HG03095 (cell line): ENCODE measurements around the gene PTCRA.
"Not testable (repeated sequence)": the region's sequence is repeated elsewhere in the genome, so short reads cannot be mapped to it uniquely, and the experiment has no call there.

Experiments
- ATAC-seq: cut with Tn5 transposase; IDR thresholded peaks from one replicate; pipeline ENCODE4 v1.9.1; 2021; ENCODE audit warnings: moderate library complexity; ENCODE audit not compliant: unreplicated experiment

PTCRA gene, protein sequence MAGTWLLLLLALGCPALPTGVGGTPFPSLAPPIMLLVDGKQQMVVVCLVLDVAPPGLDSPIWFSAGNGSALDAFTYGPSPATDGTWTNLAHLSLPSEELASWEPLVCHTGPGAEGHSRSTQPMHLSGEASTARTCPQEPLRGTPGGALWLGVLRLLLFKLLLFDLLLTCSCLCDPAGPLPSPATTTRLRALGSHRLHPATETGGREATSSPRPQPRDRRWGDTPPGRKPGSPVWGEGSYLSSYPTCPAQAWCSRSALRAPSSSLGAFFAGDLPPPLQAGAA

DNA sequence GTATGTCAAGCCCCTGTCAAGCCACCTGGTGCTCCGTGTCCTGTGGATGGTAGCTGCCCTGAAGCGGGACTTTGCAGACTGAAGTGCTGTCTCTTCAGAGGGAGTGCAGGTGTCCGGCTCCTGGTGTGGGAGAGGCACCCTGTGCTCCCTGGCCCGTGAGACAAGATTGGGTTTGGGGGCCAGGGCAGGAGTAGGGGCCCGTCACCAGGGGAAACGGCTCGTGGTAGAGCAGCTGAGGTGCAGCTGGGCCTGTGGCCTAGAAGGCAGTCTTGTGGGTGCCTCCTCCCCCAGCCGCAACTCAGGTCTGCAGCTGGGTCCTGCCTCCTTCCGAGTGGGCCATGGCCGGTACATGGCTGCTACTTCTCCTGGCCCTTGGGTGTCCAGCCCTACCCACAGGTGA is at the start of gene PTCRA:
Gene PTCRA (plus strand): TSS at position 322 of the 400 bp plus-strand sequence. CDS start 17 bp downstream, at position 339.
- no peak for ATAC-seq

DNA sequence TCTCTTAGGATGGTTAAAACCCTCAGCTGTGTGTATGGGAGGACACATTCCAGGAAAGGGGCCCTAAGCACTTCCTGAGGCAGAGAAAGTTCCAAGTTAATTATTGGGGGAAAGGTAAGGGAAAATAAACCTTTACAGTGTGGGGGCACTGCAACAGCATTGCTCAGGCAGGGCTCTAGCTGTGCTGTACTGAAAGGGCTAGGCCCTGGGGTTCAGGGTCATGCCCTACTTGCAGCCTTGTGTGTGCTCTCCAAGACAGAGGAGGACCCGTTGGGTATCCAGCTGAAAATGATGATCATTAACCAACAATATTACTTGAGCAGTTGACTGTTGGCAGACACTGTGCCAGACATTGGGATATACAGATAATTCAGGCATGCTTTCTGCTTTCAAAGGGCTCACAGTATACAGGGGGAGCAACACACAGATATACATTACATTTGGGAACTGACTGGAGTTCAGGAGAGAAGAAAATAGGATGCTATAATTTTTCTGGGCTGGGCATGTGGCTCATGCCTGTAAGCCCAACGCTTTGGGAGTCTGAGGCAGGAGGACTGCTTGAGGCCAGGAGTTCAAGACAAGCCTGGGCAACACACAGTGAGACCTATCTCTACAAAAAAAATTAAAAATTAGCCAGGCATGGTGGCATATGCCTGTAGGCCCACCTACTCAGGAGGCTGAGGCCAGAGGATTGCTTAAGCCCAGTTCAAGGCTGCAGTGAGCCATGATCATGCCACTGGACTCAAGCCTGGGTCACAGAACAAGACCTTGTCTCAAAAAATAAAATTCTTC is 45.5 kb upstream of the PTCRA start:
- no peak for ATAC-seq

DNA sequence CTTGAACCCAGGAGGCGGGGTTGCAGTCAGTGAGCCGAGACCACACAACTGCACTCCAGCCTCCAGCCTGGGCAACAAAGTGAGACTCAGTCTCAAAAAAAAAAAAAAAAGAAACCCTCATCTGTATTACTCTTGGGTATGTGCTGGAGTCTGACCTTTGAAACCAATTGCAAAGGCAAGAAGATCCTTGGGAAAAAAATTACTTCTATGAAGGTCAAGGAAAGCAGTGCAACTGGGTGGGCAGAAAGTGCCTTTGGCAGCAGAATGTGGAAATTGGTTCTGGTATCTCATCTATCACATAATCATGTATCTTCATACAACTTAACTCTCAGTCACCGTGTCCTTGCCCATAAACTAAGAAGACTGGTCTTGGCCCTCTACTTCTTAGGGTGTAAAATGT is 44.1 kb upstream of the PTCRA start:
- ATAC-seq, result no peak

DNA sequence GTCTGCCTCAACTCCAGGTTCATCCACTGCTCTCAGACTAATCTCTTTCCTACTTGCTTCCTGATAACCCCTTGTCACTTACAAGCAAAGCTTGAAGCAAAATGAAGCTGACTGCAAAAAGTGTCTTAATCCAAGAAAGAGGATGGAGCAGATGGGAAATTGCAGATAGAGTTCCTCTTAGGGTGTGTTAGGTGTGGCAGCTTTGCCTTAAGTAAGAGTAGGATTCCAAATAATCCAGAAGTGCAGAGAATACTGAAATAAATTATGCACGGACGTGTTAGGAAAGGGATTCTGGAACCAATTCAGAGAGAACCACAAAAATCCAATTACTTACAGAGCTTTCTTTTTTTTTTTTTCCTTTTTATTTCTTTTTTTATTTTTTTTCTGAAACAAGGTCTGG is 42.5 kb upstream of the PTCRA start:
- ATAC-seq, result no peak

DNA sequence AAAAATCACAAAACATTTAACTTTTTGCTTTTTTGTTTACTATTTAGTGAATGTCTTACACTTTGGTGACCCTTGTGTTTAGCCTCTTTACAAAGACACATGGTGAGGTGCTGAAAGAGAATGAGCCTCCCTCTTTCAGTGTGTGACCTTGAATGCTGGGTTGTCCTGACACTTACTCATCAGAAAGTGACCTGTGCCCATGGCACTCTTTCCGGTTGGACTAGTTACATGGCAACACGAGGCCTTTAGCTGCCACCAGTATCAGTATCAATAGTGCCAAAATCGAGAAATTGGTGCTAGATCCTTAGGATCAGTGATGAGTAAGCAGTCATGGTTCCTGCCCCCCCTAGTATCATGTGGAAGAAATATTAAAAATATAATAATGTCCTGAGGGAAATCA is 38.2 kb upstream of the PTCRA start:
- no peak for ATAC-seq

DNA sequence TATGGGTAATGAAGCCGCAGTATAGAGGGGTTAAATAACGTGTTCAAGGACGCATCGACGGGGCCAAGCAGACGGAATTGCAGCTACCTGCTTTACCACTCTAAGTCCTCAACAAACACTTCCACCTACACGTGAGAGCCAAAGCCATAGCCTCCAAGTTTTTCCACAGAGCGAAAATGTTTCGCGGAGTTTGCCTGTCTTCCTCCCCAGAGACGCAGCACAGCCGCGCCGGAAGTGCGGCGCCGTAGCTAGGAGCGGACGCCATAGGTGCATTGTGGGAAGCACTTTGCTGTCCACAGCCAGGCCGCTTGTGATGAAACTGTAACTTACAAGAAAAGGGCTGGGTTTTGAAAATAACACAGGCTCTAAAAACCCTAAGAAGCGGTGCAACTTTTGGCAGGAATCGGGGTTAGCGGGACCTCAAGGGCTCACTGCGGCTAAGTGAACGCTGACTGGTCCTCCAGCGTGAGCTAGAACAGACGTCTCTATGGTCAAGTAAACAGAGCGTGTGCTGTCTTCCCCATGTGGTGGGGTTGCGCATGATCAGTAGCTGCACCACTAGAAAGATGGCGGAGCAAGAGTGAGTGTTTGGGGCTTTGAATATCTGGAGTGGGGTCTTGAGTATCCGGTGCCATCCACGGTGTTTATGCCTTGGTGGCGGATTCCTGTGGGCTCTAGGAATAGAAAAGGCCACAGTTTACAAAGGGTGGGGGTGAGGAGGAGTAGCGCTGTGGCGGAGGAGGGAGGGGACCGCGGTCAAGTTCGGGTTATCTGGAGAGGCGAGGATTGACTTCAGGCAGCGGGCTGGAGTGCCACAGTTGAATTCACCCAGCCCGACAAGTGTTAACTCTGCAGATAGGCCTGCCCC is 36.2 kb upstream of the PTCRA start, which contains the start of gene RPL7L1:
Gene RPL7L1 (plus strand): TSS at position 245 of the 868 bp plus-strand sequence. CDS start 295 bp downstream, at position 540.
- peak; percentile 89 for ATAC-seq

DNA sequence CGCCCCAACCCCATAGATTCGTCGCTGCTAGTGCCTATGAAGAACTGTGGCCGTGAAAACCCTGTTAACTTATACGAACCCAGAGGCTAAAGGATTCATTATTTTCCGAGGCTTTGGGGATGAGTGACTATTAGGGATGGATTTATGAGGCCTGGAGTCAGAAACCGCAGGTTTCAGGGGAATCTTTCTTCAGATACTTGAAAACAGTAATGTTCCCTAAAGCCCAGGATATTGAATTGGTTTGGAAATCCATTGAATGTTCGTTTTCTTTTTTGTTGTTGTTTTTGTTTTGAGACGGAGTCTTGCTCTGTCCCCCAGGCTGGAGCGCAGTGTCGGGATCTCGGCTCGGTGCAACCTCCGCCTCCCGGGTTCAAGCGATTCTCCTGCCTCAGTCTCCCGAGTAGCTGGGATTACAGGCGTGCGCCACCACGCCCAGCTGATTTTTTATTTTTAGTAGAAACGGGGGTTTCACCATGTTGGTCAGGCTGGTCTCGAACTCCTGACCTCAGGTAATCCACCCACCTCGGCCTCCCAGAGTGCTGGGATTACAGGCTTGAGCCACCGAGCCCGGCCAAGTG is 35.5 kb upstream of the PTCRA start:
- ATAC-seq, result not testable (repeated sequence)

DNA sequence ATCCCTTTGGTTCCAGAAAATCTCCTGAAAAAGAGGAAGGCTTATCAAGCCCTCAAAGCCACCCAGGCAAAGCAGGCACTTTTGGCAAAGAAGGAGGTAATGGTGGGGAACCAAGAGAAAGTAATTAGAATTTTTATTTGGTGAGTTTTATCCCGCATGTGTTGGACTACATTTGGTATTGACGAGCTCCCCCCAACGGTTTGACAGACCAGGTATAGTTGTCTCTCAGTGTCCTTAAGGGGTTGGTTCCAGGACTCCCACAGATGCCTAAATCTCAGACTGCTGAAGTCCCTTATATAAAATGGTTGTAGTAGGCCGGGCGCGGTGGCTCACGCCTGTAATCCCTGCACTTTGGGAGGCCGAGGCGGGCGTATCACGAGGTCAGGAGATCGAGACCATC is 35.0 kb upstream of the PTCRA start:
- ATAC-seq, result not testable (repeated sequence)

DNA sequence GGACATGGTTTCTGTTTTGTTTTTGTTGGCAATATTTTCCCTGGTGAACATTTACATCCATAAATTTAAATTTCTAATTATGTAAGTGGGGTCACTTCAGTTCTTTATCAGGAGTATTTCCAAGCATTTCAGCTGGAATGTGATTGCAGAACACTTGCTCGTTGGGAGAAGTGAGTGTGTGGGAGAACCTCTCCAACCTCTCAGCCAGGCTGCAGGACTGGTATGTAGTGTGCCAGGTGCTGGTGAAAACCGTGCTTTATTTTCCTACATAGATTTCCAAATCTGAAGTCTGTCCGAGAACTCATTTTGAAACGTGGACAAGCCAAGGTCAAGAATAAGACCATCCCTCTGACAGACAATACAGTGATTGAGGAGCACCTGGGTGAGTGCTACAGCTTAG is 30.2 kb upstream of the PTCRA start:
- no peak for ATAC-seq

DNA sequence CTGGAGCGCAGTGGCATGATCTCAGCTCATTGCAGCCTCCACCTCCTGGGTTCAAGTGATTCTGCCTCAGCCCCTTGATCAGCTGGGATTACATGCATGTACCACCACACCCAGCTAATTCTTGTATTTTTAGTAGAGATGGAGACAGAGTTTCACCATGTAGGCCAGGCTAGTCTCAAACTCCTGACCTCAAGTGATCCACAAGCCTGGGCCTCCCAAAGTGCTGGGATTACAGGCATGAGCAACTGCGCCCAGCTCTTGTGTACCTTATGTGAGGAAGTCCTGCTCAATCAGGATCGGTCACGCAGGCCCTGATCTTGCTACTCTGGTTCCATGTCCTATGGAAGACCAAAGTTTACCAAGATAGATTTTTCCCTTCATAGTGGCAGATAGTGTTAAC is 27.7 kb upstream of the PTCRA start:
- not testable (repeated sequence) for ATAC-seq

DNA sequence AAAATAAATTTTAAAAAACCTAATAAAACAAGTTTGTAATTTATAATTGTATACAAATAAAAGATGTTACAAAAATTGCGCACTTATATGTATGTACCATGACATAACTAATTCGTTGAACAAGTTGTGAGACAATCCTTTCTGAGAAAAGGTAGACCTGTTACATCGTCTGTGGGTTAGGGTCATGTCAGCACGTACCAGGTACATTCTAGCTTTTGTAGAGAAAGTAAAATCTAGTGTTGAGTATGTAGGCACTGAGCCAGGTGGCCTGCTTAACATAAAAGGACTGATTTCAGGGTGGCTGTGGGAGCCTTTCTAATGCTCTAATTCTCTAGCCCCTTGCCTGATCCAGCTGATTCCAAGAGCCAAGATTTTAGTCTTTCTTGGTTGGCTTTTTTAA is 26.0 kb upstream of the PTCRA start:
- no peak for ATAC-seq

DNA sequence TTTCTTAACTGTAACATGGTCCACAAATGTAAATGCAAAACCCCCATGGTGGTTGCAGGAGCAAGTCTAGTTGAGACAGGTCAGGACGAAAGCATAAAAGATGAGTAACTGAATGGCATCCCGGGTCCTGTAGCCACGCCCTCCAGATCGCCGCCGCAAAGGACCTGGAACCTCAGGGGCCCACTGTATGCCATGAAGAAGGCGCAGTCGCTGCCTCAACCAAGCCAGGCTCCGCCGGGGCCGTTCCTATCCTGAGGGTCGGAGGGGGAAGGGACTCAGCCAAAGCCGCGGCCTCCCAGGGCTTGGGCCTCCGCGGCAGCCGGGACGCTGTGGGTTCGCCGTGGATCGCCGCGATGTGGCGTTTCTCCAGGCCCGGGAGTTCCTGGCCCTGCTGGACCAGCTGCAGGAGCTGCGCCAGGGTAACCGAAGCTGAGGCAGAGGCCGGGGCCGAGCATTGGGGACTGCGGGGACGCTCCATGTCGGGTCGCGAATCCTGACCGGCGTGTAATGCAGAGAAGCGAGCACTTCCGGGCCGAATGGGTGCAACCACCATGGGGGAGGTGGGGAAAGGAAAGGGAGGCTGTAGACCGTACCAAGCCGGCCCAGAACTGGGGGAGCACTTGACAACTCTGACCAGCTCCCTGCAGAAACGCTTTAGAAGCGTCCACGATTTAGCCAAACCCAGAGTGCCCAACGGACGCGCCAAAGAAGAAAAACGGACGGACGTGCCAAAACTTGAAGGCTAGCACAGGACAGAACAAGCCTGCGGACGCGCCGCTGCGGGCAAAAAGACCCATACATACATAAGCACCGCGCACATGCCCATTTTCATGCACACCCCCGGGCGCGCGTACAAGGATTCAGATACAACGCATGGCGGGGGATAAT is 25.3 kb upstream of the PTCRA start:
- peak; percentile 88 for ATAC-seq

DNA sequence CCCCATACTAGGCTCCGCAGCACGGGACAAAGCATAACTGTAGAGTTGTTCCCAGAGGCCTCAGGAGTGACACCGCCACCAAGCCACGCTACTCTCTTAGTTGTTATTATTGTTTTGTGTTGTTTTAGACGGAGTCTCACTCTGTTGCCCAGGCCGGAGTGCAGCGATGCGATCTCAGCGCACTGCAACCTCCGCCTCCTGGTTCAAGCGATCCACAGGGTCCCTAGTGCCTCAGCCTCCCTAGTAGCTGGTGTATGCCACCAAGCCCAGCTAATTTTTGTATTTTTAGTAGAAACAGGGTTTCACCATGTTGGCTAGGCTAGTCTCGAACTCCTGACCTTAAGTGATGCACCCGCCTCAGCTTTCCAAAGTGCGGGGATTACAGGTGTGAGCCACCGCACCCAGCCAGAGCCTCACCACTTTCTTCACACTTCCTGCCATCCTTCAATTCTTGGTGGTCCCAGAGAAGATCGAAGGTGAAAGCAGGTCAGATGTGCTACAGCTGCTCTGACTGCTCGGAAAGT is 24.6 kb upstream of the PTCRA start:
- ATAC-seq, result no peak

DNA sequence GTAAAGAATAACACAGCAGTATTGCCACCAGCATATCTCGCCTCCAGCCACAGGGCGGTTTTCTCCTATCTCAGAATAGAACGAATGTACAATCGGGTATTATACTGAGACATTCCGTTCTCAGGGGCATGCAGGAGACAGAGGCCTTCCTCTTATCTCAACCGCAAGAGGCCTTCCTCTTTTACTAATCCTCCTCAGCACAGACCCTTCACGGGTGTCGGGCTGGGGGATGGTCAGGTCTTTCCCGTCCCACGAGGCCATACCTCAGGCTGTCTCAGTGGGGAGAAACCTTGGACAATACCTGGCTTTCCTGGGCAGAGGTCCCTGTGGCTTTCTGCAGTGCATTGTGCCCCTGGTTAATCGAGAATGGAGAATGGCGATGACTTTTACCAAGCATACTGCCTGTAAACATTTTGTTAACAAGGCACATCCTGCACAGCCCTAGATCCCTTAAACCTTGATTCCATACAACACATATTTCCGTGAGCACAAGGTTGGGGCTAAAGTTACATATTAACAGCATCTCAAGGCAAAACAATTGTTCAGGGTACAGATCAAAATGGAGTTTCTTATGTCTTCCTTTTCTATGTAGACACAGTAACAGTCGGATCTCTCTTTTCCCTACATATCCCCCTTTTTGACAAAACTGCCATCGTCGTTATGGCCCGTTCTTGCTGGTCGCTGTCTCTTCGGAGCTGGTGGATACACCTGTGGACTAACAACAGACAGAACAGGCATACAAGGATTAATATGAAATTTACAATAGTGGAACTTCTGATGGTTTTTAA is 21.6 kb upstream of the PTCRA start:
- ATAC-seq, result not testable (repeated sequence)

DNA sequence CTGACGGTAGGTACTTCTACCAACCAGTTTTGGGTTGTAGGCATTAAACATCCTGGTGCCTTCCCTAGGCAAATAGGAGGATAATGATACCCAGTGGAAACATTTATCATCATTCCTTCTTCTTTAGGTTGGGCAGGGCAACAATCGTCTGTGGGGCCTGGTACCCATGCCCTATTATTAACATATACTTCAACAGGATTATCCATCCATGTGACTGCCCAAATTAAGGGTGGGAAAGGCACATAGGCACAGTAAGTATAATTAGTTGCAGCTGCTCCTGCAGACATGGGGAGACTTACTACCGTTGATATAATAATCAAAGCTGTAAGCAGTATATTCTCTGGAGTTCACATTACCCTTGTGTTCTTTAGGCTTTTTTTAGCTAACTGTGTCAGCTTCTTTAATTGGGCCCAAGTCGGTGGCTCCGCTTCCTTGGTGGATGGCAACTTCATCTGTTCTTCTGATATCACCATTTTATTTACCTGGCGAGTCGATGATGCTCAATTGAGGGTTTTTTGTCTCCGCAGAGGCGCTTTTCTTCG is 19.6 kb upstream of the PTCRA start:
- ATAC-seq, result no peak

DNA sequence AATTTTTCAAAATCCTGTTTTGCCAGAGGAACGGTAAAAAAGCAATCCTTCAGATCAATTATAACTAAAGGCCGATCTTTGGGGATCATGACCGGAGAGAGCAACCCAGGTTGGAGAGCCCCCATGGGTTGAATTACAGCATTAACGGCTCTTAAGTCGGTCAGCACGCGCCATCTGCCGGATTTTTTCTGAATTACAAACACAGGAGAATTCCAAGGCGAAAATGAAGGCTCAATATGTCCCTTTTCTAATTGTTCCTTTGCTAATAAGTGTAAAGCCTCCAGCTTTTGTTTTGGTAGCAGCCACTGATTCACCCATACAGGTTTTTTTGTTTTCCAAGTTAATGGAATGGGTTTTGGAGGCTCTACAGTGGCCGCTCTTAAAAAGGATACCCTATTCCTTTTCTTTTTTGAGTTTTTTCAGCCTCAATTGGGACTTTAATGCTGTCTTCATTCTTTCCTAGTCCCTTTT is 16.9 kb upstream of the PTCRA start:
- no peak for ATAC-seq

DNA sequence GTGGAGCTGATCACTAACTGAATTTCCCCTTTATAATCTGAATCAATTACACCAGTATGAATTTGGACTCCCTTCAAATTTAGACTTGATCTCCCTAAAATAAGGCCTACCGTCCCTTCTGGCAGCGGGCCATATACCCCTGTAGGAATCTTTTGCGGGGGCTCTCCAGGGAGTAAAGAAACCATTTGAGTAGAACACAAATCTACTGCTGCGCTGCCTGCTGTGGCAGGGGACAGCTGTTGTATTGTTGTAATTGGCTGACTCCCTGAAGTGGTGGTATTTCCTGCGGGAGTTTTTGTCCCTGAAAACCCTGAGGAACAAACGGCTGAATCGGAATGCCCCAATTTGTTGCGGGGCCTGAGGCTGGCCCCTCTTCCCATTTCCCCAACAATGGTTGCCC is 16.0 kb upstream of the PTCRA start:
- no peak for ATAC-seq

DNA sequence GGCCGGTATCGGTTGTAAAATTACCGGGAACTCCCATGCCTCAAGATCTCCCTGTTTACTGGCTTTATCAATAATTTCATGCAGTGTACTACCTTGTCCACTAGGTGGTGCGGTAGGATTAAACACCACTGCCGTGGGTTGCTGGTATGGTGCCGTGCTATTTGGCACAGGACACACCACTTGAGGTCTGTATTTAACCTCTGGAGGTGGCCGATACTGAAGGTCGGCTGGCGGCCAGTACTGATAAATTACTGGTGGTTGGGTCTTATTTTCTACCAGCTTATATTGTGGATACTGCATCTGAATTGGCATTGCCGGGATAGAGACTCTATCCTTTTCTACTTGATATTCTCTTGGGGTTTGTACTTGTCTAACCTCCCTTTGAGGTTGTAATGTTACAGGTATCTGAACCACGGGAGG is 14.3 kb upstream of the PTCRA start:
- peak; percentile 72 for ATAC-seq
